NCI-H2196 (cell line): Measurements from ENCODE around the gene C19orf53.
"Not testable (repeated sequence)": the region's sequence is repeated elsewhere in the genome, so short reads cannot be mapped to it uniquely, and the experiment has no call there.

Source experiments
- DNase-seq: peaks from one replicate; lab custom pipeline; 2025; ENCODE audit not compliant: unreplicated experiment; lab: John Stamatoyannopoulos, UW

The C19orf53 gene

DNA sequence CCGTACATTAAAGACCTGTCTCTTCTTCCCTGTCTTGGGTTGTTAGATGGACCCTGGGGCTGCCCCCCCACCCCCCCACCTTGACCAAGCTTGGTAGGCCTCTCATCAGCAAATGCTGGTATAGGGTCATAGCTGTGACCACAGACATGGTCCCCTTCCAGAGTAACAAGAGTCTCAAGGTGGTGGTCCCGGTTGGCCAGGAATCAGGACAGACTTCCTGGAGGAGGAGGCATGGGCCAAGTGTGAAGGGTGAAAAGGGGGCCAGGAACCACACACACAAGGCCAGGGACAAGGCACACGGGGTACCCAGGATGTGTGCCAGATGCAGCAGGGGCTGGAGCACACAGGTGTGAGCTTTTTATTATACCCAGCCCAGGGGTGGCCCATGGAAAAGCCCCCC, 11.0 kb upstream of the C19orf53 start:
- DNase-seq: no peak

DNA sequence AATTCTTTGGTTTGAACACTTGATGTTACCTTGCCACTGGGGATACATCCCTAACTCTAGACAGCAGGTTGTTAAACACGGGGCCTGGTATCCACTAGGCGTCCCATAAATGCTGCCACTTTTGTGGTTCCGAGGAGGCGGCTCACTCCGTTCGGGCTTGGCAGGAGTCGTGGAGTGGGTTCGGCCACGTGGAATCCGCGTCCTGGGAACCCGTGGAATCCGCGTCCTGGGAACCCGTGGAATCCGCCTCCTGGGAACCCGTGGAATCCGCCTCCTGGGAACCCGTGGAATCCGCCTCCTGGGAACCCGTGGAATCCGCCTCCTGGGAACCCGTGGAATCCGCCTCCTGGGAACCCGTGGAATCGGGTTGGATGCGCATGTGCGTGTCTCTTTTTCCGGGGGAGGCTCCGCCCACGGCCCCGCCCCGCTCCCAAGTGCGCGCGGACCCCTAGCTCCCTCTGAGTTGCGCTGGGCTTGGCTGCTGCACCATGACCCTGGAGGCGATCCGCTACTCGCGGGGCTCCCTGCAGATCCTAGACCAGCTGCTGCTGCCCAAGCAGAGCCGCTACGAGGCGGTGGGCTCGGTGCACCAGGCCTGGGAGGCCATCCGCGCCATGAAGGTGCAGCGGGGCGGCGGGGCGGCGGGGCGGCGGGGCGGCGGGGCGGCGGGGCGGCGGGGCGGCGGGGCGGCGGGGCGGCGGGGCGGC, 10.0 kb upstream of the C19orf53 start, which contains the start of gene MRI1:
Gene MRI1, plus strand, starts transcription at position 422 of the 707 bp plus-strand sequence. Its CDS starts 67 bp downstream, at position 489.
- DNase-seq: peak; percentile 26

DNA sequence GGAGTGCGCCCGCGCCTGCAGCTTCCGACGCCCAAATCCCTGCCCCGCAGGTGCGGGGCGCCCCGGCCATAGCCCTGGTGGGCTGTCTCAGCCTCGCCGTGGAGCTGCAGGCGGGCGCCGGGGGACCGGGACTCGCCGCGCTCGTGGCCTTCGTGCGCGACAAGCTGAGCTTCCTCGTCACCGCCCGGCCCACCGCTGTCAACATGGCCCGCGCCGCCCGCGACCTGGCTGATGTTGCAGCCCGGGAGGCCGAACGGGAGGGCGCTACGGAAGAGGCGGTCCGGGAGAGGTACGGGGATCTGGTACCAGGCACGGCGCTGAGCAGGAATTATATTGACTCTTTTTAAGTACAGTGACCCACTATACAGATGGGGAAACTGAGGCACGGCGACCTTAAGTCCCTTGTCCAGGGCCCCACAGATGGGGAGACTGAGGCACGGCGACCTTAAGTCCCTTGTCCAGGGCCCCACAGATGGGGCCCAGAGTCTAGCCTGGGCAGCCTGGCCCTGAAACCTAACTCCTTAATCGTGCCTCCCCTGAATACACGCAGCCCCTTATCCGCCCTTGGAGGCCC, 9.3 kb upstream of the C19orf53 start:
- DNase-seq: no peak

DNA sequence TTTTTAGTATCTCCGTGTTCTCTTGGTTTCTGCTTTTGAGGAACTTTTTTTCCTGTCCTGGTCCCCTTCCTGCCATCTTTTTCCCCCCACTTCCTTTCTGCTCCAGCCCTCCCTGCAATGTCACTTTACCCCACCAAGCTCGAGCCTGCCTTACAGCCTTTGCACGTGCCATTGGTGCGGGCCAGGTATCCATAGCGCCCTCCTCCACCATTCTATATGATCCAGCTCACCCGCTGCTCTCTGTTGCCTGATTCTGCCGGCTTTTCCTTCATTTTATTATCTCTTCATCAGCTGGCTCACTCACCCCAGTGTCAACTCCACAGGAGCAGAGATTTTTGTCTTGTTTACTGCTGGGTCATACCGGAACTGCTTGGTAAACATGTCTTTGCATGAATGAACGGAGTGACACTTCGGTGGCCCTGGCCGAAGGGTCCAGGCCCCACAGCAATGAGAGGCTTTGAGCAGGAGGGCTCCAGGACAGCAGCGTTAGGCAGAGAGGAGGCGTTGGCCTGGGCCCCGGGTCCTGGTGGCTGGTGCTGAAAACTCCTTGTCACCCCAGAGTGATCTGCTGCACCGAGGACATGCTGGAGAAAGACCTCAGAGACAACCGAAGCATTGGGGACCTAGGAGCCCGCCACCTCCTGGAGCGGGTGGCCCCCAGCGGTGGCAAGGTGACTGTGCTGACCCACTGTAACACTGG, 8.7 kb upstream of the C19orf53 start:
- no peak for DNase-seq

DNA sequence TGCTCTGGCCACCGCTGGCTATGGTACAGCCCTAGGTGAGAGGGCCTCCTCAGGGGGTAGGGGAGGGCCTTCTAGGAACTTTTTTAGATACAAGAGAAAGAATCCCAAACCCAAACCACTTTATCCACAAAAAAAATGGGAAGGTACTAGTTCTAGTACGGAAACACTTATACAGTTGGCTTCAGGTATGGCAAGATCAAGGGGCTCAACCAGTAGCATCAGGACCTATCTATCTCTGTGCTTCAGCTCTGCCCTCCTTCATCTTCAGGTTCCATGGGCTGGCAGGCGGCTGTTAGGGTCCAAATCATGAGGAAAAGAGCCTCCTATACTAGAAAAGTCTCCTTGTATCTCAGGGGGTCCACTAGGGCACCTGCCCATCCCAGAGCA, 8.2 kb upstream of the C19orf53 start:
- no peak for DNase-seq

DNA sequence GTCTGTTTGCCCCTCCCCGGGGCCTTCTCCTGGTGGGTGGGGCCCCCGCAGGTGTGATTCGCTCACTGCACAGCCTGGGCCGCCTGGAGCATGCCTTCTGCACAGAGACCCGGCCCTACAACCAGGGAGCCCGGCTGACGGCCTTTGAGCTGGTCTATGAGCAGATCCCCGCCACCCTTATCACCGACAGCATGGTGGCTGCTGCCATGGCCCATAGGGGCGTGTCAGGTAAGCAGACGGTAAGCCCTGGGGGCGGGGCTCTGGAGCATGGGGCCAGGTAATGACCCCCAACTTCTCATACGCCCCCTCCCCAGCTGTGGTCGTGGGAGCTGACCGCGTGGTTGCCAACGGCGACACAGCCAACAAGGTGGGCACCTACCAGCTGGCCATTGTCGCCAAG, 5.7 kb upstream of the C19orf53 start:
- no peak for DNase-seq

DNA sequence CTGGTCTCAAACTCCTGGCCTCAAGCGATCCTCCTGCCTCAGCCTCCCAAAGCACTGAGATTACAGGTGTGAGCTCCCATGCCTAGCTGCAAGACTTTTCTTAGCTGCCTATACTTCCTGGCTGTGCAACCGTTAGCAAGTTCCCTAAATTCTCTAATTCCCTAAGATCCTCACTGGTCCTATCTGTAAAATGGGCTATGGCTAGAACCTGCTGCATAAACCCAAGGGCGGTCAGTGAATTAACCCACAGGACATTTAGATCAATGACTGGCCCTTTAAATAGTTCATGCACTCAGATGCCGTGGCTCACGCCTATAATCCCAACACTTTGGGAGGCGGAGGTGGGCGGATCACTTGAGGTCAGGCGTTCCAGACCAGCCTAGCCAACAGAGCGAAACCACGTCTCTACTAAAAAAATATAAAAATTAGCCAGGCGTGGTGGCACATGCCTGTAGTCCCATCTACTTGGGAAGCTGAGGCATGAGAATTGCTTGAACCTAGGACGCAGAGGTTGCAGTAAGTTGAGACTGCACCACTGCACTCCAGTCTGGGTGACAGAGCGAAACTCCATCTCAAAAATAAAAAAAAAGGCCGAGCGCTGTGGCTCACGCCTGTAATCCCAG, 4.1 kb upstream of the C19orf53 start:
- no peak for DNase-seq

DNA sequence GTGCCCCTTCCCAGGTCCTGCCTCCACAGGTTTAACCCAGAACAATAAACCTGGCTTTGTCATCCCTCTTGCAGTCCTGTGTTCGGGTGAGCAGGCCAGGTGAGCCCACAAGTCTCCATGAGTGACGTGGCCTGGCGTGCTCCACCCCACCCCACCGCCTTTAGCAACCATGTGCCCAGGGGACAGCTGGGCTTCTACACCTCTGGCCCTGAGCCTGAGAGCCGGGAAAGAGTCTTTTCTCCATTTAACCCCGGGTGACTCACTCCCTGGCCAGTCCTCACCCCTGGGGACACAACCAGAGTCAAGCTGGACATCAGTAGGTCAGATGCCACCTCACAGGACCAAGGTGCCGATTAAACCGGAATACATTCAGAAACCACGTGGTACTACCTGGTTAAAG, 4.1 kb downstream of the C19orf53 start:
- no peak for DNase-seq

DNA sequence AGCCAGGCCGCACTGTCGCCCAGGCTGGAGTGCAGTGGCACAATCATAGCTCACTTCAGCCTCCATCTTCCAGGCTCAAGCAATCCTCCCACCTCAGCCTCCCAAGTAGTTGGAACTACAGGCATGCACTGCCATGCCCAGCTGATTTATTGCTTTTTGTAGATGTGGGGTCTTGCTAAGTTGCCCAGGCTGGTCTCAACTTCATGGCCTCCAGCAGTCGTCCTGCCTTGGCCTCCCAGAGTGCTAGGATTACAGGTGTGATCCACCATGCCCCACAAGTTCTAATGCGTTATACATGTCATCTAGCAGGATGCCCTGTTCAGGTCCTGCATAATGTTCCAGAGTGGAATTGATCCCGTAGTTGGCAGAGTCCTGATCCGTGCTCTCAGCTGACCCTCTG, 4.6 kb downstream of the C19orf53 start:
- no peak for DNase-seq

DNA sequence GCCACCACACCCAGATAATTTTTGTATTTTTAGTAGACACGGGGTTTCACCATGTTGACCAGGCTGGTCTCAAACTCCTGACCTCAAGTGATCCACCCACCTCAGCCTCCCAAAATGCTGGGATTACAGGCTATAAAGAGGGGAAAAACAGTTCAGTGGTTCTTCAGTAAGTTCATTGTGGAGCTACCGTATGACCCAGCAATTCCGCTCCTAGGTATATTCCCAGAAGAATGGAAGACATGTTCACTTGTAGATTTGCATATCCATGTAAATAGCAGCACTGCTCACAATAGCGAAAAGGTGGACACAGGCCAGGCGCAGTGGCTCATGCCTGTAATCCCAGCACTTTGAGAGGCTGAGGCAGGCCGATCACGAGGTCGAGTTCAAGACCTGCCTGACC, 5.5 kb downstream of the C19orf53 start:
- not testable (repeated sequence) for DNase-seq

DNA sequence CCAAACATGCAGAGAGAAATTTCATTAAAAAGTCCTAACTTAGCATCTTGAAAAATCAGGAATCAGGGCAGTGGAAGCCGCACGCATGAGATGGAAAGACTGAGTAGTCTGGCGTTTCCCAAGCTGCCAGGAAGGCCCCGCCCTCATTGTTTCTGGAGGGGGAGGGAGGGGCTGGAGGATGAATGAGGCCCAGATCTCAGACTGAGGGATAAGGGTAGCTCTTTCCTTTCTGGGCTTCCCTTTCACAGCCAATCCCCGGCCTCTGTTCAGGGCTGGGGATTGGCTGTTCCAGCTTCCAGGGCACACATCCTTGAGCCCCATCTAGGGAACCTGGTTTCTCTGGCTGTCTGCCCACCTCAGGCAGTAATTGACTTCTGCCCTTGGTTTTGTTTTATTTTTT, 7.3 kb downstream of the C19orf53 start:
- DNase-seq: peak; percentile 84

DNA sequence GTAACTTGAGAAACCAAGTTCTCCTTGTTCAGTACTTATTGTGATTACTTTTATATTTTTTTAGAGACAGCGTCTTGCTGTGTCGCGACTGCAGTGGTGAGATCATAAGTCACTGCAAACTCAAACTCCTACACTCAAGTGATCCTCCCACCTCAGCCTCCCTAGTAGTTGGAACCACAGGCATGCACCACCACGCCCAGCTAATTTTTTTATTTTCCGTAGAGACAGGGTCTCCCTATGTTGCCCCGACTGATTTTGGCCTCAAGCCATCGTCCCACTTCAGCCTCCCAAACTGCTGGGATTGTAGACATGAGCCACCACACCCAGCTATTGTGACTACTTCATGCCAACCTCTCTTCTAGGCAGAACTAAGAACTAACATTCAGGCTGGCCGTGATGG, 8.3 kb downstream of the C19orf53 start:
- DNase-seq: no peak

DNA sequence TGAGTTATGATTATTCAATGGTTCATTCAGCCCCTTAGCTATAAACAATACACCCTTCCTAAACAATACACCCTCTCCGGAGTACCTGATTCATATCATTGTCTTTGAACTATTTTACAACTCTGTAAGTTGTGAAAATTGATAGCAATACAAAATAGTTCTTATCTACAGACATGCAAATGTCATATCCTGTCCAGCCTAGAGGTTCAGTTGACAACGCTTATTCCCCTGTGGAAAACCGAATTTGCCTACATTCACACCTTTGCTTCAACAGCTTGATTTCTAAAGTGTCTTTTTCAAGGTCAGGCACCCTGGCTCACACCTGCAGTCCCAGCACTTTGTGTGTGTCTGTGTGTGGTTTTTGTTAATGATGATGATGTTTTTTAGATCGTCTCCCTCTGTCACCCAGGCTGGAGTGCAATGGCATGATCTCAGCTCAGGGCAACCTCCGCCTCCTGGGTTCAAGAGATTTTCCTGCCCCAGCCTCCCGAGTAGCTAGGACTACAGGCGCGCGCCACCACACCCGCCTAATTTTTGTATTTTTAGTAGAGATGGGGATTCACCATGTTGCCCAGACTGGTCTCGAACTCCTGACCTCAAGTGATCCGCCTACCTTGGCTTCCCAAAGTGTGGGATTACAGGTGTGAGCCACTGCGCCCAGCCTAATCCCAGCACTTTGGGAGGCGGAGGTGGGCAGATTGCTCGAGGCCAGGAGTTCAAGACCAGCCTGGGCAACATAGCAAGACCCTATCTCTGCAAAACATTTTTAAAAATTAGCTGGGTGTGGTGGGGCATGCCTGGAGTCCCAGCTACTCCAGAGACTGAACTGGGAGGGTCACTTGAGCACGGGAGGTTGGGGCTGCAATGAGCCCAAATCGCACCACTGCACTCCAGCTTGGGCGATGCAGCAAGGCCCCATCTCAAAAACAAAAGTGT, 9.6 kb downstream of the C19orf53 start:
- no peak for DNase-seq

DNA sequence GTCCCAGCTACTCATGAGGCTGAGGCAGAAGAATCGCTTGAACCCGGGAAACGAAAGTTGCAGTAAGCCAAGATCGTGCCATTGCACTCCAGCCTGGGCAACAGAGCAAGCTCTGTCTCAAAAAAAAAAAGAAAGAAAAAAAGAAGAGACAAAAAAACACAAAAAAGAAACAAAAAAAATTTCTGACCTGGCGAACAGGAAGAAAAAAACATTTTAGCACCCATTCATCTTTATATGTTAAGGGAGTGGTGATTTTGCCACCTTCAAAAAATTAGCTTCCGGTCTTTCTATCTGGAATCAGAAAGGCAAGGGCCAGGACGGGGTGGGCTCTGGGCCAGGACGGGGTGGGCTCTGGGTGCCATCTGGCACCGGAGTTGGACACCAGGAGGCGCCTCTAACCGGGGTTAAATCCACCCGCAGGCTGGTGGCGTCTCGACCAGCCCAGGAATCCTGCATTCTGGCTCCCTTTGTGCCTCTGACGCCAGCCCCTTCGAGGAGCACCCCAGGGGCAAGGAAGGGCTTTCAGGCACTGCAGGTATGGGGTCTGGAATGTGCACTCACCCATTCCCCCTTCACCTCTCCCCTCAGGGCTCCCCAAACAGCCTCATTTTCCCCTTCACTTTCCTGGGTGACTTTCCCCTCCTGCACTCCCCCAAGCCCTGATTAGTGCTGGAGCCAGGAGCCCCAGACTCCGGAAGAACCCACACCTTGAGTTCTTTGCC, 10.6 kb downstream of the C19orf53 start:
- DNase-seq: peak; percentile 28

DNA sequence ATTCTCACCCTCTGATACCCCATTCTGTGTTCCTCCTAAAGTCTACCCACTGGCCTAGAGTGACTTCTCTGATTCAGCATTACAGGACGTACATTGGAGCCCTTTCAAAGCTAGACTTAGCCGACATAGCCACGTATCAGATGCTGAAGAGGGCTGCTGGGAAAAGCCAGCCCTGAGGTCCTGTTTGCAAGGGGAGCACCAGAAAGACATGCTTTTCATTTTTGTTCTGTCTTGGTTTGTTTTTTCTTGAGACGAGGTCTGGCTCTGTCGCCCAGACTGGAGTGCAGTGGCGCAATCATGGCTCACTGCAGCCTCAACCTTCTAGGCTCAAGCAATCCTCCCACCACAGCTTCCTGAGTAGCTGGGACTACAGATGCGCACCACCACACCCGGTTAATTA, 14.7 kb downstream of the C19orf53 start:
- no peak for DNase-seq

DNA sequence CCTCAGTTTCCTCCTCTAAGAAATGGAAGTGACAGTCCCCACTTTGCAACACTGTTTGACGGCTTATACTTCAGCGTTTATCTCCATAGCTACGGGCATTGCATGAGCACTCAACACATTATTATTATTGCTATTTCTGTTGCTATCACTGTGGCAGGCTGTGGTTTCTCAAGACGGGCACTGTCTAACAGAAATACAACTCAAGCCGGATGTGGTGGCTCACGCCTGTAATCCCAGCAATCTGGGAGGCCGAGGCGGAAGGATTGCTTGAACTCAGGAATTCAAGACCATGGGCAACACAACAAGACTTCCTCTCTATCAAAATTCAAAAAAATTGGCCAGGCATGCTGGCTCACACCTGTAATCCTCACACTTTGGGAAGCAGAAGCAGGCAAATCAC, 16.1 kb downstream of the C19orf53 start:
- DNase-seq: no peak

DNA sequence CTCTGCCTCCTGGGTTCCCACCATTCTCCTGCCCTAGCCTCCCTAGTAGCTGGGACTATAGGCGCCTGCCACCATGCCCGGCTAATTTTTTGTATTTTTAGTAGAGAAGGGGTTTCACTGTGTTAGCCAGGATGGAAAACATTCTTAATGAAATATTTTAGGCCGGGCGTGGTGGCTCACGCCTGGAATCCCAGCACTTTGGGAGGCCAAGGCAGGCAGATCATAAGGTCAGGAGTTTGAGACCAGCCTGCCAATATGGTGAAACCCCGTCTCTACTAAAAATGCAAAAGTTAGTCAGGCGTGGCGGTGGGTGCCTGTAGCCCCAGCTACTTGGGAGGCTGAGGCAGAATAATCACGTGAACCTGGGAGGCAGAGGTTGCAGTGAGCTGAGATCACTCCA, 19.1 kb downstream of the C19orf53 start:
- not testable (repeated sequence) for DNase-seq

DNA sequence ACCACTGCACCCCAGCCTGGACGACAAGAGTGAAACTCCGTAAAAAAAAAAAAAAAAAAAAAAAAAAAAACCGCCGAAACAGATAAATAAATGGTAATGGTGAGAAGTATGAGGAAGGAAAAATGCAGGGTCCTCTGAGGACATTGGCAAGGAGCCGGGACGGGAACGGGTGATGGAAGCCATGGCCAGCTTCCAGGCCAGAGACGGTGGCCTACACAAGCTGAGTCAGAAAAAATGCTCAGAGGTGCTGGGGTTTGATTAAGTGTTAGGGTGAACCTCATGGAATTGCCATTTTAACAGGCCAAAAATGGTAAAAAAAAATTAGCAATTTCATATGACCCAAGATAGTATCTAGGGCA, 20.1 kb downstream of the C19orf53 start:
- DNase-seq: peak; percentile 47

DNA sequence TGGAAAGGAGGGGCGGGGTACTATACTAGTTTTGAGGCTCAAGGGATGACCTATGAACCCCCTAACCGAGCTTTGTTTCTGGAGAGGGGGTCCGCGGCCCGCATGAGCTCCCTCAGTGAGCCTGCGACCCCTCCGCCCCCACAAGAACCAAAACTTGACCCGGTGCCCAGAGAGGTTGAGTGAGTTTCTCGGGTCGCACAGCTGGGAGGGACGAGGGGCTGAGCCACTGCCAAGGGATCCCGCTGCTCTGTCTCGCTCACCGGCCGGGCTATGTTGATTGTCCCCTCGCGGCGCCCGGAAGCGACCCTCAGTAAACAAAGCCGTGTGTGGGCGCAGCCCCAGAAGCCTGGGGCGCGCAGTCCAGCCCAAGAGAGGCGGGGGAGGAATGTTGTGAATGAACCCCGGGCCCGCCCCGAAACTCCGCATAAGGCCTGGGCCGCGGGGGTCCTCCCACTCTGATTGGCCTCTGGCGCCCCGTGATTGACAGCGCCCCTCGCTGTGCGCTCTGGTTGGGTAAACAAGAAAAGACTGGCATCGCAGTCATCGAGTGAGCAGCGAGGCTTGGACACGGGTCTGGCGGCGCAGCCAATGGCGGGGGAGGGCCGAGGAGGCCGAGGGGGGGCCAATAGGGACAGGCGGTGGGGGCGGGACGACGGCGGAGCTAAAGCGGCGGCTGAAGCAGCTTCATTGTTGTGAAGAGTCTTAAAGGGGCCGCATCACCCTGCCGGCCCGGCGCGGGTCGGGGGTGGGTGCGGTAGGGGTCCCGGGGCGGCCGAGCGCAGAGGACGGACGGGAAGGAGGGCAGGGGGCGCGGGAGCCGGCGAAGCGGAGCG, 20.7 kb downstream of the C19orf53 start, which contains the start of gene ZSWIM4:
Gene ZSWIM4, plus strand, starts transcription at position 687 of the 833 bp plus-strand sequence. CDS start 206 bp downstream, outside the sequence.
- peak; percentile 99 for DNase-seq
